ENCODE results near the gene UBXN2A. TPM values are rescaled to one million over a fixed set of nuclear protein-coding genes. Genes with fewer than 3 reads are reported as not detected.
"Not testable (repeated sequence)": the region's sequence is repeated elsewhere in the genome, so short reads cannot be mapped to it uniquely, and the experiment has no call there.

UBXN2A gene
- total RNA-seq, 1 experiment from 2014 or later, result 12.0 TPM

DNA sequence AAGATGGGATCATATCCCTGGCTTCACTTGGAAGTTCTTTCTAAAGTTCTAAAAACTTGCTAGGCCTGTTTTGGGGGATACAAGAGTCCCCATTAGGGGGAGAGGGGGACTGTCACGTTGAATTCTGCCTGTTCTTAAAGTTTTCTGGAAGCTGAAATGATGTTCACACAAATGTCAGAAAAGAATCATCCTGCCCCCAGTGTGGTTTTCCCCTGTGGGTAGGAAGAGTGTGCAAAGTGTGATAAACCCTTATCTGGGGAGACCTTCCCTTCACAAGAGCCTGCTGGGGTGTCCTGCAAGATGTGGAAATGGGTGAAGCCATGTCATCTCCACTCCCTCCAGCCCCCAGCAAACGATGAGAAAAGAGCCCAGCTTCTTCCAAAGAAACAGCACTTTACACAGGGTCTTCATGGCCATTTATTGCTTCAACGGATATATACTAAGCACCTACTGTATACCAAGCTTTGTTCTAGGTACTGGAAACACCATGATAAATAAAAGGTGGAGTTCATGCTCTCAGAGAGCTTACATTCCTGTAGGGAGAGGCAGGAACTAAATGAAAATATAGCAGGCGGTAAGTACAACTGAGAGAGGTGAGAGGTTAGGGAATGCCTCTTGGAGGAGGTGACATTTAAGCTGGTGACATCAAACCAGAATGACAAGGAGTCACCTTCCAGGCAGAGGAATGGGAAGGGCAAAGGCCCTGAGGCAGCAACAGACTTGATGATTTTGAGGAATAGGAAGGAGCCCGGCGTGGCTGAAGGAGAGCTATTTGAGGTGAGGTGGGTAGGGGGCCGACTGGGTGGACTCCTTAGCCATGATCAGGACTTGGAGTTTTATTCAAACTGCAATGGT, 71.2 kb downstream of the UBXN2A start:
- Histone ChIP-seq H3K9ac (ENCODE audit: low read length) (no peak overlapping the region), H3K36me3 (ENCODE audit: insufficient read depth, low read length) (no peaks in the 10 kb centered on the region), H3K4me2 (ENCODE audit: low read depth, low read length, poor library complexity, severe bottlenecking) (no peak overlapping the region), H4K20me1 (ENCODE audit: insufficient read depth, low read depth, low read length) (no peaks in the 10 kb centered on the region), H3K27me3 (ENCODE audit: low read length) (no peaks in the 10 kb centered on the region), H3K4me1 (ENCODE audit: low read length) (no peaks in the 10 kb centered on the region), H3K27ac (ENCODE audit: low read length) (no peak overlapping the region), H2AFZ (ENCODE audit: low read length) (no peak overlapping the region), H3K9me2 (replicated peaks; ENCODE audit: insufficient read depth, low read length) (no peaks in the 10 kb centered on the region), H3K79me2 (ENCODE audit: low read length) (no peaks in the 10 kb centered on the region), H3K9me3 (ENCODE audit: low read length) (no peaks in the 10 kb centered on the region), H3K4me3 (ENCODE audit: low read length) (no peak overlapping the region)
- no peak for DNase-seq

DNA sequence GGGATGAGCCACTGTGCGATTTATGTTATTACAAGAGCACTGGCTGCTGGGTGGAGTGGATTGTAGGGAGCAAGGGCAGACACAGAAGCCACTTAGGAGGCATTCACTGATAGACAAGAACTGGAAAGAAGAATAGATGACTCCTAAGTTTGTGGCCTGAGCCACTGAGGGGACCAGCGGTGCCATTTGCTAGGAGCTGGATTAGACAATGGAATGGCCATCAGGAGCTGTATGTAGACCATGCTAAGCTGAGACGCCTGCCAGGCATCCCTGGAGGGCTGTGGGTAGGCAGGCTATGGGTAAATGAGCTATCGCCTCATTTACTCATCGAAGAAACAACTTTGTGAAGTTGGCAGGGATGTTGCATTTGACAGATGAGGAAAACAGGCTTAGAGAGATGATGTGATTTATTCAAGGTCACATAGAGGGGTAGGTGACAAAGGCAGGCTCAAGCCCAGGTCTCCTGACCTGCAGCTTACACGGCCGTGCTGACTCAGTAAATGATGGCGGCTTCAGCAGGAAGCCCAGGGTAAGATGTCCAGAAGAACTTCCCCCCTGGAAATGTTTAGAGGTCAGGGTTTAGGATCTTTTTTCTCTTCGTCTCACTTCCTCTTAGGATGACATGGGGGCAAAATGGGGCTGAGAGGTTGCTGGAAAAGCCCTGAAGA, 72.4 kb downstream of the UBXN2A start:
- Histone ChIP-seq H4K20me1 (ENCODE audit: insufficient read depth, low read depth, low read length) (no peaks in the 10 kb centered on the region), H3K27me3 (ENCODE audit: low read length) (no peaks in the 10 kb centered on the region), H3K27ac (ENCODE audit: low read length) (no peak overlapping the region), H3K4me2 (ENCODE audit: low read depth, low read length, poor library complexity, severe bottlenecking) (no peak overlapping the region), H3K9me2 (replicated peaks; ENCODE audit: insufficient read depth, low read length) (no peaks in the 10 kb centered on the region), H3K9me3 (ENCODE audit: low read length) (no peaks in the 10 kb centered on the region), H3K9ac (ENCODE audit: low read length) (no peak overlapping the region), H3K4me1 (ENCODE audit: low read length) (no peaks in the 10 kb centered on the region), H3K4me3 (ENCODE audit: low read length) (no peak overlapping the region), H2AFZ (ENCODE audit: low read length) (no peak overlapping the region), H3K79me2 (ENCODE audit: low read length) (no peaks in the 10 kb centered on the region), H3K36me3 (ENCODE audit: insufficient read depth, low read length) (no peaks in the 10 kb centered on the region)
- no peak for DNase-seq

DNA sequence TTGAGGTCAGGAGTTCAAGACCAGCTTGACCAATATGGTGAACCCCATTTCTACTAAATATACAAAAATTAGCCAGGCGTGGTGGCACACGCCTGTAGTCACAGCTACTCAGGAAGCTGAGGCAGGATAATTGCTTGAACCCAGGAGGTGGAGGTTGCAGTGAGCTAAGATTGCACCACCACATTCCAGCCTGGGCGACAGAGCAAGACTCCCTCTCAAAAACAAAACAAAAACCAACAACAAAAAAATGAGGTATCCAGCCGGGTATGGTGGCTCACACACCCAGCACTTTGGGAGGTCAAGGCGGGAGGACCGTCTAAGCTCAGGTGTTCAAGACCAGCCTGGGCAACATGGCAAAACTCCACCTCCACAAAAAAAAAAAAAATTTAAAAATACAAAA, 74.6 kb downstream of the UBXN2A start:
- H3K27ac ChIP-seq (ENCODE audit: low read length); DNase-seq; H3K4me3 ChIP-seq (ENCODE audit: low read length); H3K9ac ChIP-seq (ENCODE audit: low read length); H4K20me1 ChIP-seq (ENCODE audit: insufficient read depth, low read depth, low read length); H3K9me3 ChIP-seq (ENCODE audit: low read length); H3K4me2 ChIP-seq (ENCODE audit: low read depth, low read length, poor library complexity, severe bottlenecking); H3K4me1 ChIP-seq (ENCODE audit: low read length); H3K9me2 ChIP-seq (replicated peaks; ENCODE audit: insufficient read depth, low read length); H3K27me3 ChIP-seq (ENCODE audit: low read length); H2AFZ ChIP-seq (ENCODE audit: low read length); H3K36me3 ChIP-seq (ENCODE audit: insufficient read depth, low read length); H3K79me2 ChIP-seq (ENCODE audit: low read length): not testable (repeated sequence)

DNA sequence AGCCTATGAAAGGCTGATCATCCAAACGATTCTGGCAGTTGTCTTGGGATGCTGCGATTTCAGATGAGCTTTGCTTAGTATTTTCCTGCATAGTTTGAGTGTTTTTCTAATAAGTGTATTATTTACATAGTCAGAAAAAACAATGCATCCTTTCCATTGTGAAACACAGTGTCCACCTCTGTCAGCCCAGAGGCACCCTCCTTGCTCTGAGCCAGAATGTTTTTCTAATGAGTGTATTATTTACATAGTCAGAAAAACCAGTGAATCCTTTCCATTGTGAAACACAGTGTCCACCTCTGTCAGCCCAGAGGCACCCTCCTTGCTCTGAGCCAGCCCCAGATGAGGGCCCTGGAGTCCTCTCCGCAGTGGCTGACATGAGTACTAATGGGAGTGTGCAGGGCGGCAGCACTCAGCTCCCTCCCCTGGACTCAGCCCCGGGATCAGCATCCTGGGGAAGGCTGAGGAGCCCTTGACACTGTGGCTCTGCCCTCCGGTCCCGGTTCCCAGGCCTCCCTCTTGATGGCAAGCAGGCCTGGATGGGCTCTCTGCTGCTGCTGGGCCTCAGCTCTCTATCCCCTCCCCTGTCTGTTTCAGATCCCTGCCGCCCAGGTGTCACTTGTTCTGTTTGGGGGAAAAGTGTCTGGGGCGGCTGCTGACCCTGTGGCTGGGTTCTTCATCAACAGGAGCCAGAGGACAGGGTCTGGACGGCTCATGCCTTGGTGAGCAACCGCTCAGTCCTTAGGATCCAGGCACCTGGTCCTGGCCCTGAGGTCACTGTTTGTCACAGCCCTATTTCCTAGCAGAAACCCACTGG, 75.5 kb downstream of the UBXN2A start:
- Histone ChIP-seq H3K27me3 (ENCODE audit: low read length) (no peaks in the 10 kb centered on the region), H3K9me2 (replicated peaks; ENCODE audit: insufficient read depth, low read length) (no peaks in the 10 kb centered on the region), H3K27ac (ENCODE audit: low read length) (no peak overlapping the region), H3K9ac (ENCODE audit: low read length) (no peak overlapping the region), H4K20me1 (ENCODE audit: insufficient read depth, low read depth, low read length) (no peaks in the 10 kb centered on the region), H3K4me3 (ENCODE audit: low read length) (no peak overlapping the region), H3K4me1 (ENCODE audit: low read length) (no peaks in the 10 kb centered on the region), H3K79me2 (ENCODE audit: low read length) (no peaks in the 10 kb centered on the region), H3K36me3 (ENCODE audit: insufficient read depth, low read length) (no peaks in the 10 kb centered on the region), H3K9me3 (ENCODE audit: low read length) (no peaks in the 10 kb centered on the region), H3K4me2 (ENCODE audit: low read depth, low read length, poor library complexity, severe bottlenecking) (no peak overlapping the region), H2AFZ (ENCODE audit: low read length) (no peak overlapping the region)
- no peak for DNase-seq

DNA sequence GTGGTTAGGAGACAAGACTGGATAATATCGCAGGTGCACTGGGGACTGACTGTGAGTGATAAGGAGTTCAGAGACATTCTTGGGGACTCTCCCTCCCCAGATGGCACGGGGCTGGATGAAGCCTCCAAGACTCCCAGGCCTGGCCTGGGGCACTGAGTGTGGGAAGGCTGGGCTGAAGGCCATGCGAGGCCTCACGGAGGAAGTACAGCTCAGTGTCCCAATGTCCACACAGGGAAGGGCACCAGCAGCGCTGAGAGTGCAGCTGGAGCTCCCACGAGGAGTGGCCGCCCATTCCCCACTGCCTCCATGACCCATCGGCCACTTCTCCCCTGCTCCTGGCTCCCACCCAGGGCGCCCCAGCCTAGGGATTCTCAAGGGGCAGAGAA, 76.1 kb downstream of the UBXN2A start:
- H3K9ac ChIP-seq (ENCODE audit: low read length), result no peak overlapping the region

DNA sequence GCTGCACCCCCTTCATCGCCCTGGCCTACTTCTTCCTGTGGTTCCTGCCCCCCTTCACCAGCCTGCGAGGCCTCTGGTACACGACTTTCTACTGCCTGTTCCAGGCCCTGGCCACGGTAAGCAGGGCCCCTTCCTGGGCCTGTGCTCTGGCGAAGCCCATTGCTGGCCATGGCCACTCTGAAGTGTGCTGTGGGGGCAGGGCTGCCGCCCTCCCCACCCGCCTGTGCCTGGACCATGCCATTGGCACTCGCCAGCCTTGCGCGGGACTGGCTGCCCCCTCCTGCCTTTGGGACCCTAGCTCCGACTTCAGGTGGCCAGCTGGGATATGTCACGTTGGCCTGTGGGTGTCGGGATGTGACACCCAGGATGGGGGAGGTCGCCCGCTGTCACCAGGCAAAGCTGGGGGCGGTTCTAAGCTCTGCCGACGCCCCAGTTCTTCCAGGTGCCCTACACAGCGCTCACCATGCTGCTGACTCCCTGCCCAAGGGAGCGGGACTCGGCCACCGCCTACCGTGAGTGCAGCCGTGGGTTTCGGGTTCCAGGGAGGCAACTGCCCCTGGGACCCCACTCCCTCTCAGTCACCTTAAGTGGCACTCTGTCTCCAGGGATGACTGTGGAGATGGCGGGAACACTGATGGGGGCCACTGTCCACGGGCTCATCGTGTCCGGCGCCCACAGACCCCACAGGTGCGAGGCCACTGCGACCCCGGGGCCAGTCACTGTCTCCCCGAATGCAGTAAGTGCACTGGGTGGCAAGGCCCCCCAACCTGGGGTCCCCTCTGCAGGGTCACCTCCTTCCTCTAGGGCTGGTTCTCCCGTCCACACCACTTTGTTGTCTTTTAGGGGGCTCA, 76.8 kb downstream of the UBXN2A start:
- Histone ChIP-seq H3K36me3 (ENCODE audit: insufficient read depth, low read length) (no peaks in the 10 kb centered on the region), H3K9me2 (replicated peaks; ENCODE audit: insufficient read depth, low read length) (no peaks in the 10 kb centered on the region), H3K4me2 (ENCODE audit: low read depth, low read length, poor library complexity, severe bottlenecking) (no peak overlapping the region), H3K27me3 (ENCODE audit: low read length) (no peaks in the 10 kb centered on the region), H3K27ac (ENCODE audit: low read length) (no peak overlapping the region), H3K9ac (ENCODE audit: low read length) (no peak overlapping the region), H3K9me3 (ENCODE audit: low read length) (no peaks in the 10 kb centered on the region), H3K79me2 (ENCODE audit: low read length) (no peaks in the 10 kb centered on the region), H4K20me1 (ENCODE audit: insufficient read depth, low read depth, low read length) (no peaks in the 10 kb centered on the region), H3K4me1 (ENCODE audit: low read length) (no peaks in the 10 kb centered on the region), H3K4me3 (ENCODE audit: low read length) (no peak overlapping the region), H2AFZ (ENCODE audit: low read length) (no peak overlapping the region)
- DNase-seq, result no peak

More for the DNA sequence above, 76.1 kb downstream of the UBXN2A start:
- Histone ChIP-seq H3K4me2 (ENCODE audit: low read depth, low read length, poor library complexity, severe bottlenecking) (no peak overlapping the region), H2AFZ (ENCODE audit: low read length) (no peak overlapping the region), H3K9me2 (replicated peaks; ENCODE audit: insufficient read depth, low read length) (no peaks in the 10 kb centered on the region), H3K9me3 (ENCODE audit: low read length) (no peaks in the 10 kb centered on the region), H3K36me3 (ENCODE audit: insufficient read depth, low read length) (no peaks in the 10 kb centered on the region), H3K79me2 (ENCODE audit: low read length) (no peaks in the 10 kb centered on the region), H3K27ac (ENCODE audit: low read length) (no peak overlapping the region), H3K4me1 (ENCODE audit: low read length) (no peaks in the 10 kb centered on the region), H4K20me1 (ENCODE audit: insufficient read depth, low read depth, low read length) (no peaks in the 10 kb centered on the region), H3K4me3 (ENCODE audit: low read length) (no peak overlapping the region), H3K27me3 (ENCODE audit: low read length) (no peaks in the 10 kb centered on the region)
- no peak for DNase-seq

DNA sequence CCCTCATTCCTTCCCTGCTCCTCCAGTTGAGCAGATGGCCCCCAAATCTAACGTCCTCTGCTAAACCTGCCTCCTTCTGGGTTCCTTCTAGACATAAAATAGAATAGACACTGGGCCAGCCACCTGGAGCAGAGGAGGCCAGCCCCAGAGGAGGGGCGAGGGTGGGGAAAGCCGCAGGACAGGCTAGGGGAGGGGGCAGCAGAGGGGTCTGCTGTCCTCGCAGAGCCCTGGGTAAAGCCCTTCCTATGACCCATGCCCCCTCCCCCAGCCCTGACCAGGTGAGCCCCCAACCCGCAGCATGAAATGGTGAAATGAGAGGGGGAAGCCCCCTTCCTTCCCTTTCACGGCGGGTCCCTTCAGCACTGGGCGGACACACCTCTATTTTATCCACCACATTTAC, 77.4 kb downstream of the UBXN2A start:
- Histone ChIP-seq H3K9me3 (ENCODE audit: low read length) (no peaks in the 10 kb centered on the region), H3K27me3 (ENCODE audit: low read length) (no peaks in the 10 kb centered on the region), H3K36me3 (ENCODE audit: insufficient read depth, low read length) (no peaks in the 10 kb centered on the region), H3K27ac (ENCODE audit: low read length) (no peak overlapping the region), H4K20me1 (ENCODE audit: insufficient read depth, low read depth, low read length) (no peaks in the 10 kb centered on the region), H3K9ac (ENCODE audit: low read length) (no peak overlapping the region), H2AFZ (ENCODE audit: low read length) (no peak overlapping the region), H3K9me2 (replicated peaks; ENCODE audit: insufficient read depth, low read length) (no peaks in the 10 kb centered on the region), H3K4me3 (ENCODE audit: low read length) (no peak overlapping the region), H3K79me2 (ENCODE audit: low read length) (no peaks in the 10 kb centered on the region), H3K4me1 (ENCODE audit: low read length) (no peaks in the 10 kb centered on the region), H3K4me2 (ENCODE audit: low read depth, low read length, poor library complexity, severe bottlenecking) (no peak overlapping the region)
- DNase-seq, result no peak
